ENCODE data around the gene STRIP1.

The STRIP1 gene

DNA sequence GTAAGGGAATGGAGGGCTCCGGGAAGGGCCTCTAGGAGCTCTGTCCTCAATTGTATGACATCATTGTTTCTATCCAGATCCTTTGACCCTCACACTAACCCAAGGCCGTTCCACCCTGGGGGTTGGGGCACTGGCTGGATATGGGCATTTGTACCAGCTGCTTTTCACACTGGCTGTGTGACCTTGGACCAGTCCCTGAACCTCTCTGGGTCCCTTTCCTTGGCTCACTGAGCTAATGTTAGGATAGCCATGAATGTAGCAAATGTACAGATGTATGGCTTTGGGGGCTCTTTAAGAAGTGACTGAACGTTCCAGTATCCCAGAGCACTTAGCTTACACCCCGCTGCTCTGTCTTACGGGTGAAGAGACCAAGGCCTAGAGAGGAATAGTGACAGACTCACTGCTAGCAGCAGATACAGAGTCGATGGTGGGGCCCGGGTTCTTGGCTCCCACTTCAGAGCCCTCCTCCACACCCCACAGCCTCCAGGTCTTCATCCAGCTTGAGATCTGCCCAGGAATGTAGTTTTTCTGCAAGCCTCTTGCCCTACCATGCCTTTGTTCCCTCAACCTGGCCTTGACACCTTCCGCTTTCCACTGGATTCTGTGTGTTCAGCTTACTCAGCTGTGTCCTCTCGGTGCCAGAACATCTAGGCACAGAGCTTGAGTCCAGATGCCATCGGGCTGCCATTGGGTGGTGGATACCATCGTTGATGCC is 63.2 kb downstream of the STRIP1 start:
- no peak for DNase-seq (ENCODE audit: low spot score)

DNA sequence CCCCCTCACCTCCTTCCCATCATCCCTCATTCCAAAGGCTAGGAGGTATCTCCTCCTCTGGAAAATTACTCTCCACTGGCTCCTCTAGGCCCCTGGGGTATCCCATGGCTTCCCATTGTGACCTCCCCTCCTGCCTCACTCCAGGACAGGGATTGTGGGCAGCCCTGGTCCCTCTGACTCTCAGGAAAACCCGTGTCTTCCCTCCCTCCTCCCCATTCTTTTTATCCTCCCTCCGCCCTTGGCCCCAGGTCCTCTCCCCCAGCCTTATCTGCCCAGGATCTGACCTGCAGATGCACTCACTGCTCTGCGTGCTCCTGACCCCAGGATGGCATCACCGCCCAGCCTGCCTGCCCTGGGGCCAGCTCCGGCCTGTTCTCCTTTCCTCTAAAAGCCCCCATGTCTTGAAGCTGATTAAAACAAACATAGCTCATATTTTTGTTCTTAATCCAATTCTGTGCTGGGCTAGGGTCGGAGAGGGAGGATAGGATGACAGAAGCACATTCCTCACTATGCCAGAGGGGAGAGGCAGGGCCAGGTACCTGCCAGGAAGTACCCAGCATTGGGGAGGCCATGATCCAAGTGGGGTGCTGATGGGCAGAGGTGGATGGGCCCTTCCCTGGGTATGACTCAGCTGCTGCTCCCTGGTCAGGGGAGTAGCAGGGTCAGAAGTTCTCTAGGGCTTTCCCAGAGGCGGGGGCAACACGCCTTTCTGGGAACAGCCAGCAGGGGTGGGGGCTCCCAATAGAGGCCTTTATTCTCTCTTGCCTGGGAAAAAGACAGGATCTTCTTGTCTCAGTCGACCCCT is 64.0 kb downstream of the STRIP1 start:
- DNase-seq (ENCODE audit: low spot score), result no peak

DNA sequence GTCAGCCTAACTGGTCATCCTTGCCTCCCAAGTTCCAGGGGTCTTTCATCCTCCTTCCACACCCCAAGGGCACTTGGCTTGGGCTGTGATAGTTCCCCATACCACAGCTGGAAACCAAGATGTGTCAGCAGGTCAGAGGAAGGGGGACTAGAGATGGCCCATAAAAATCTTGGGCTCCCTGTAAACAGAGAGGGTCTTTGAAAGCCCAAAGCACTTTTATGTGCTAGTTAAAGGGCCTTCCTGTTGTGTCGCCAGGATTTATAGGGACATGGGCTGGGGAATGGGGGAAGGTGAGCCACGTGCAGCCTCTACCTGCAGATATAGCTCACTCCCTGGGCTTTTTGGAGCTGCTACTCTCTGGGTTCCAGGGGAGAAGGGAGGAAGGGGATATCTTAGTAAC is 65.9 kb downstream of the STRIP1 start:
- DNase-seq (ENCODE audit: low spot score), result no peak

DNA sequence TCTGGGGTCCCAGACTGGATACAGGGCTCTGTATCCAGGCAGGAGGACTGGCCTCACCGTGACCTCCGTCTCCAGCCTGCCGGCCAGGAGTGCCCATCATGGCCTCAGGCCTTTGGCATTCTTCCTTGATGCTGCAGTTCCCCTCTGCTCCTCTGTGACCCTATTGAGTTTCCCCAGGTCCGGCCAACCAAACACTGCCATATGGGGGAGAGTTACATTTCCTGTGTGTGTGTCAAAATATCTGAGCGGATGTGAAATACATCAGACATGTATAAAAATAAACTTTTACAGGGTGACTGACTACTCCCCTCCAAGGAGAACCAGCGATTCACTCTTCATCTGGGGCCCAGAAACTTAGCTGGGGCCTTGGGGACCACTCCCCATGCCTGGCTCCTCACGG is 67.7 kb downstream of the STRIP1 start:
- no peak for DNase-seq (ENCODE audit: low spot score)
